ENCODE results near the gene CD22. TPM values are rescaled to one million over a fixed set of nuclear protein-coding genes. Genes with fewer than 3 reads are reported as not detected.

The CD22 gene
- total and polyA plus RNA-seq, 4 donors, result 0.15 to 4.1 (median 1.3) TPM

- no peak for TF ChIP-seq ZBTB33 (IDR thresholded peaks at IDR 0.05)
These were observed 20.9 kb downstream of the CD22 start (continued) for GRCh38 chr19:35349614-35350521.

GRCh38 chr19:35350591-35350990 lies 21.6 kb downstream of the CD22 start:
- WGBS, result 95% methylated on average over 7 of the region's 7 CpGs
- Histone ChIP-seq H3K36me3 (ENCODE audit: control insufficient read depth in 4 of 4, insufficient read depth in 3 of 4, low read depth in 1 of 4, low read length in 3 of 4) (no peaks in the 10 kb centered on the region), H3K4me1 (ENCODE audit: control insufficient read depth in 4 of 4, insufficient read depth in 4 of 4, low read length in 3 of 4) (peaks cover 0 to 4% (median 2%) of the 10 kb centered on the region in 4 donors), H3K27me3 (ENCODE audit: control insufficient read depth in 4 of 4, insufficient read depth in 4 of 4, low read length in 3 of 4) (peaks cover 0 to 3% (median 0%) of the 10 kb centered on the region in 4 donors), H3K4me3 (ENCODE audit: low read depth in 1 of 3, low read length in 3 of 3) (no peak overlapping the region), H3K9me3 (ENCODE audit: control insufficient read depth in 4 of 4, low read length in 3 of 4) (no peaks in the 10 kb centered on the region), H3K27ac (ENCODE audit: low read depth in 1 of 2, low read length in 2 of 2) (no peak overlapping the region), H3K9ac (ENCODE audit: low read depth in 1 of 2, low read length in 2 of 2) (no peak overlapping the region)
- no peak for TF ChIP-seq TAF1 (conservative IDR thresholded peaks at IDR 0.05)
- no peak for TF ChIP-seq RXRA (IDR thresholded peaks at IDR 0.05)
- TF ChIP-seq YY1 (IDR thresholded peaks at IDR 0.05), result no peak
- TF ChIP-seq GABPA (IDR thresholded peaks at IDR 0.05 in 1 of 2, conservative IDR thresholded peaks at IDR 0.05 in 1 of 2), result no peak
- no peak for DNase-seq (ENCODE audit: low spot score)

GRCh38 chr19:35351411-35352176 lies 22.6 kb downstream of the CD22 start:
- no peaks in the 10 kb centered on the region for H3K9me3 ChIP-seq (ENCODE audit: control insufficient read depth in 4 of 4, low read length in 3 of 4)
- 95% methylated on average over 47 of the region's 47 CpGs for WGBS
- no peaks in the 10 kb centered on the region for H3K36me3 ChIP-seq (ENCODE audit: control insufficient read depth in 4 of 4, insufficient read depth in 3 of 4, low read depth in 1 of 4, low read length in 3 of 4)
- peaks cover 3 to 10% (median 4%) of the 10 kb centered on the region in 4 donors for H3K4me1 ChIP-seq (ENCODE audit: control insufficient read depth in 4 of 4, insufficient read depth in 4 of 4, low read length in 3 of 4)
- H3K4me3 ChIP-seq (ENCODE audit: low read depth in 1 of 3, low read length in 3 of 3), result no peak overlapping the region
- H3K27ac ChIP-seq (ENCODE audit: low read depth in 1 of 2, low read length in 2 of 2), result no peak overlapping the region
- no peak overlapping the region for H3K9ac ChIP-seq (ENCODE audit: low read depth in 1 of 2, low read length in 2 of 2)
- DNase-seq (ENCODE audit: low spot score), result no peak
- H3K27me3 ChIP-seq (ENCODE audit: control insufficient read depth in 4 of 4, insufficient read depth in 4 of 4, low read length in 3 of 4), result peaks cover 0 to 3% (median 0%) of the 10 kb centered on the region in 4 donors
- TF ChIP-seq SP1 (IDR thresholded peaks at IDR 0.05) (no peak), CTCF (IDR thresholded peaks at IDR 0.05; ENCODE audit: low read depth, low read length, missing input control) (no peak), FOXA1 (IDR thresholded peaks at IDR 0.05) (no peak), FOXA2 (IDR thresholded peaks at IDR 0.05) (no peak), MAX (IDR thresholded peaks at IDR 0.05) (no peak), RXRA (IDR thresholded peaks at IDR 0.05) (no peak), JUND (IDR thresholded peaks at IDR 0.05) (no peak), HNF4G (IDR thresholded peaks at IDR 0.05) (no peak), ATF3 (IDR thresholded peaks at IDR 0.05) (no peak), EGR1 (IDR thresholded peaks at IDR 0.05; ENCODE audit: low read depth in 2 of 2) (no peak), HNF4A (conservative IDR thresholded peaks at IDR 0.05) (no peak), ZBTB33 (IDR thresholded peaks at IDR 0.05) (no peak), NR2F2 (IDR thresholded peaks at IDR 0.05) (no peak), GABPA (IDR thresholded peaks at IDR 0.05 in 1 of 2, conservative IDR thresholded peaks at IDR 0.05 in 1 of 2) (no peak), REST (IDR thresholded peaks at IDR 0.05) (no peak)
